Measurements from ENCODE around the gene RGR.

Gene RGR

DNA sequence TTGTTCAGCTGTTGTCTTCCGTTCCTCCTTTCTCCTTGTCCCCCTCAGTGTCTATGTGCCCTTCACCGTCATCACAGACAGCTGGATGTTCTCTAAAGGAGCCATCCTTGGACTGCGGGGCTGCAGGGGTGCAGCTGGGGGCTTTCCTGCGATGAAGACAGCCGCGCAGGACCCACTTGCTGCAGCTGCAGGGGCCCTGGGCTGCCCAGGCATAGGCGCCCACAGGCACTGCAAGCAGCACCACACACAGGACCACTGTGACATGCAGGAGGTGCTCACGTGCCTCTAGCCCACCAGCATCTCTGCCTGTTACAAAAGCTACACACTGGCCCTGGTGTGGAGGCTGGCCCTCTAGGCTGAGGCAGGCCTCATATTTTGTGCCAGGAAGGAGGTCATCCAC, 22.9 kb upstream of the RGR start:
- no peak for DNase-seq (ENCODE audit: low spot score)

DNA sequence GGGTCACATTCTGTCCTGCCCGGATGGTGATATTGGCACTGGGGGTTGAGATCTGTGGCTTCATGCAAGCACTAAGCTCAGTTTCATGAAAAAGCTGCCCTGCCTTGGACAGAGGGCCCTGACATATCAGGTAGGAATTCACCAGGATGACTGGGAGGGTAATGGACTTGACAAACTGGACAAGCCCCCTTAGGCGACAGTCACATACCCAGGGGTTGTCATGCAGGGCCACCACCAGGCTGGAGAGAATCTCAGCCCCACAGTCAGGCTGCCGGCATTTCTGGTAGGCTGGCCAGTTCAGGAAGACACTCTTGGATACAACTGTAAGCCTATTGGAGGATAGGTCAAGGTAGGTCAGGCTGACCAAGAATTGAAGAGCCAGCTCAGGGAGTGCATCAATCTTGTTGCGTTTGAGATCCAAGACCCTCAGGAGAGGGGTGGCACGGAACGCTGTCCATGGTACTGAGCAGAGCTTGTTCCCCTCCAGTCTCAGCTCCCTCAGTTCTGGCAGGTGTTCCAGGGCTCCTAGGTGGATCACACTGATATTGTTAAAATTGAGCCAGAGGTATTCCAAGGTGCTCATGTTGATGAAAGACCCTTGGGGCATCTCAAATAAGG, 20.3 kb upstream of the RGR start:
- no peak for DNase-seq (ENCODE audit: low spot score)

DNA sequence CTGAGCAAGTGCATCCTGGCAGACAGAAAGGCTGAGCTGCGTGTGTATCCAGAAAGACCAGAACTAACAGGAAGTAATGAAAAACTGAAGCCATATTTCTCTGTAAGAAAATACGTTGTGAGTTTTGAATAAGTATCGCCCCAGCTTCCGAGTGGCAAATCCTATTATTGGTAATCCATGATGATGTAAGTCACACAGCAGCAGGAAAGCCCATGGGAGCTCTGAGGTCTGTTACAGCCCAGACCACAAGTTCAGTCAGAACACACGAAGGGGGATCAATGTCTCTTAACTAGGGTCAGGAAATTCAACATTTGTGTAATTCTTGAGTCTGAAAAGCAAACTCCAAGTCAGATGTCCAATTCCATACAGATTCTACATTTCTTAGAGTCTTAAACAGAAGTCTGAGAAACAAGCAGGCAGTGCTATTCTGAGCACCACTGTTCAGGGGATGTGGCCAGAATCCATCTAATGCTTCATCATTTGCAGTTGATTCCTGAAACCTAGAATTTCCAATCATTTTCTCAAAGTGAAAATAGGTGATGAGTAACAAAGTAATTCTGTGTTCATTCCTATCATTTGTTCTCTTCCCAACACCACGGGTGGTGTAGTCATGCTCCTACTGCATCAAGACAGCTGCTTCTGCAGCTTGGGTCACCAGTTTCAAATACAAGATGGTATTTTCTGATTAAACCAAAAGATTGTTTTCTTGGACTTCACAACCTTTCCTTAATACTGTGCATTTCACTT, 19.3 kb upstream of the RGR start, which contains the start of gene LRIT2:
LRIT2 (minus strand) TSS at position 118 of the 747 bp plus-strand sequence; CDS start at position 94, 24 bp downstream.
- no peak for DNase-seq (ENCODE audit: low spot score)

DNA sequence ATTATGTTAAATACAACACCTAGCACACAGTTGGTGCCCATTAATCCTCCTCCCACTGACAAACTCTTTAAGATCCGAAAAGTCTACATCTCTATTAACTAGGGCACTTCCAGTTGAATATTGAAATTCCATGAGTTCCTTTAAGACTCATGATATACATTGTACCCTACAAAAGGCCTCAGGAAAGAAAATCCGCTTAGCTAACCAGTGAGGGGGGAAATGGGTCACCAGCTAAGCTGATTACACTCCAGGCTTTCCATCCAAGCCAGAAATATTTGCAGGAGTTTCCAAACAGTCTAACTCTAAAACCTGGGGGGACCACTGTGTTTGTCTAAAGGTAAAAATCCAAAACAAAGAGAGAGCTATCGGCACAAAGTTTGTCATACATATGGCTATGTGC, 18.2 kb upstream of the RGR start:
- DNase-seq (ENCODE audit: low spot score) = no peak

DNA sequence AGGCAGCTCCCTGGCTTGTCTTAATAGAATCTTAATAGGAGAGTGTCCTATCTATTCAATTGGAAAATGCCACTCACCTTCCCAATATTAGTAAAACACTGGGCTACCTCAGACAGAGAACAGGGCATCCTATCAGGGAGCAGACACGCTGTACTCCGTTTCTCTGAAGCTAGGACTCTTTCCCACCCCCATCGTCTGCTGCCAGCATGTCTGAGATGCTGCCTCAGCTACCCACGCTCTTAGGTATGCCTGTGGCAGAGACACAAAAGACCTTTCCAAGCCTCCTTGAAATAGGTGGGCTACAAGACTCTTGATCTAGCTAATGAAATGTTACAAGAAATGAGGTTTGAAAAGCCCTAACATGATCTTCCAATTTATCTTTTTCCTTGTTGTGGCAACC, 17.0 kb upstream of the RGR start:
- DNase-seq (ENCODE audit: low spot score) = no peak

DNA sequence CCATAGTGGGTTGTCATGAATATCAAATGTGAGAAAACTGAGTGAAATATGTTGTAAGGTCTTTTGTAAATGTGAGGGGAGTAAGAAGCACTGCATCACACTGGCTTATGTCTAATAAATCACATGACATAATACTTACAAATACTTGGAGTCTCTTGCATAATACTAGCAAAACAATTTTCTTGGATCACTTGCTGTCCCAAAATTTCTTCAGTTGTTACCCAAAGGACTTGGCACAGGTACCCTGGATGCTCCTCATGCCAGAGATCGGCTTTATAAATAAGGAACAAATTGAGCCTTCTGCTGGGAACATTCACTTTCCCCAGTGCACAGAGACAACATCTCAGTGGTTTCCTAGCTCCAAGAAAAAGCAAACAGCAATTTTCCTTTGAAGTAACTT, 14.5 kb upstream of the RGR start:
- DNase-seq (ENCODE audit: low spot score) = no peak

DNA sequence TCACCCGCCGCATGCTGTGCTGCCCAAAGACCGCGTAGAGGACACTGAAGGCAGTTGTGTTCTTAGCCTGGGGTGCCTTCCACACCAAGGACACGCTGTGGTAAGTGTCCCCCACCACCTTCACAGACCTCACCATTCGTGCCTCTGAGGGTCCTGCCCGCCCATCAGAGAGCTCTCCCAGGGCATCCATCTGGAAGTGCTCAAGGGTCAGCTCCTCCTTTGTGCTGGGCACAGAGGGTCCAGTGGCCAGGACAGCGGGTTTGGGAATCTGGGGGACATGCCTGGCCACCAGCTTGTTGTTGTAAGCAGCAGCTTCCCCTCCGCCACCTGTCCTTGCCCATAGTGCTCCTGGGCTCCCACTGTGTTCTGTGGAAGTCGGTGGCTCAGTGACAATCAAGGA, 12.5 kb upstream of the RGR start:
- DNase-seq (ENCODE audit: low spot score) = no peak

DNA sequence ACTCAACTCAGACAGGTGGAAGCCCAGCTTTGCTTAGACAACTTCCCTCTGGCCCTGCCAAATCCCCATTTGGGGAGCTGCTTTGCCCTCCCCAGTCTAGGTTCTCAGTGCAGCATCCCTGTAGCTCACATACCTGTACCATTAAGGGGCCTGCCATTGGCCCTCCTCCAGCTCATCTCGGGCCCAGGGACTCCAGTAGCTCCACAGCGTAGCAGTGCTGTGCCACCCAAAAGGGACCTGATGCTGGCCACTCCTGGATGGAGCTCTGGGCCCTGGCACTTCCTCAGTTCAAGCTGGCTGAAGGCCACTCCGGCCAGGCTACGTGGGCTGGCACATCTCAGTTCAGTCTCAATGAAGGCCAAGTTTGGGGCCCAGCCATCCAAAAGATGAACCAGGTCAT, 10.9 kb upstream of the RGR start:
- no peak for DNase-seq (ENCODE audit: low spot score)

DNA sequence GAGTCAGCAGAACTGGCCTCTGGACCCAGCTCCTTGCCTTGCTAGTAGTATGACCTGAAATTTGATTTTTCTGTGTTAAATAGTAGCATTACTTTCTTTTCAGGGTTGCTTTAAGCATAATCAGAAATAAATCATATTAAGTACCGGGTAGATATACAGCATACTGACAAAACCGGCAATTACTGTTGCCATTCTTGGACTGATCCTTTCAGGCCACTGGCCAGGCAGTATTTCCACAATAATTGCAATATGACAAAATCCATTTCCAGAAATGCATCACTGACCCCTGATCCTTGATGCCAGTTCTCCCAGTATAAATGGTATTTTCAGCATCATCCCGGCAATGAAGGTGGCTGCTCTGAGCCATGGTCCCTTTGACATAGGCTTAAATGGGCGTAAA, 10.4 kb upstream of the RGR start:
- DNase-seq (ENCODE audit: low spot score) = no peak

DNA sequence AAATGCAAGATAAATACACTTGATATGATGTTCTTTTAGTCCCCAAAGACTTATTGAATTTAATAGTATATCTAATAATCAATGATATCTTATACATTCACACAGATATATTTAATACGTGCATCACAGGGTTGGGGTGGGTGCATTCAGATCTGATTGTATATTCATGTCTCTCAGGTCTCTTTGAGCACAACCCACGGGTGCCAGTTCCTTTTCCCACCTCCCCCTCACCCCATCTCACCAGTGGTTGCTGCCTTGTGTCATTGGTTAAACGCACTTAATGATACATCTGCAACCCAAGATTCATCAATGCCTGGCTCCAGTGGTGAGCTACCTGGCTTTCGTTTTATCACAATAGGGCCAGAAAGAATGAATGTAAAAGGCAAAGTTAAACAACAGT, 9.8 kb upstream of the RGR start:
- DNase-seq (ENCODE audit: low spot score) = no peak

DNA sequence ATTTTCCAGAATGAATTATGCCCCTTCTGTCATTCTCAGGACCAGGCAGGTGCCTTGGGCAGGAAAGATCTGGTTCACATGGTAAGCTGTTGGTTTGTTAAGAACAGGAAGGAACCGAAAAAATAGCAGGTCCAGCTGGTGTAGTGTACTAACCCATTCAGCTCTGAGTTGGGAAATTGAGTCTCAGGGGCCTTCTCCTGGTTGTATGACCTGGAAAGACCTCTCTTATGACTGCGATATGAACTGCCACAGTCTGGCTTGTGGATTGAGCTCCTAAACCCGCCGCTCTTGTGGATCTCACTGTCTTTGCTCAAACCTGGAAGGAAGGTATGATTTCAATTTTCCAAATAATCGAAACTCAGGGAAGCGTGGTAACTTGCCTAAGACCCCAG, 8.1 kb upstream of the RGR start:
- no peak for DNase-seq (ENCODE audit: low spot score)

DNA sequence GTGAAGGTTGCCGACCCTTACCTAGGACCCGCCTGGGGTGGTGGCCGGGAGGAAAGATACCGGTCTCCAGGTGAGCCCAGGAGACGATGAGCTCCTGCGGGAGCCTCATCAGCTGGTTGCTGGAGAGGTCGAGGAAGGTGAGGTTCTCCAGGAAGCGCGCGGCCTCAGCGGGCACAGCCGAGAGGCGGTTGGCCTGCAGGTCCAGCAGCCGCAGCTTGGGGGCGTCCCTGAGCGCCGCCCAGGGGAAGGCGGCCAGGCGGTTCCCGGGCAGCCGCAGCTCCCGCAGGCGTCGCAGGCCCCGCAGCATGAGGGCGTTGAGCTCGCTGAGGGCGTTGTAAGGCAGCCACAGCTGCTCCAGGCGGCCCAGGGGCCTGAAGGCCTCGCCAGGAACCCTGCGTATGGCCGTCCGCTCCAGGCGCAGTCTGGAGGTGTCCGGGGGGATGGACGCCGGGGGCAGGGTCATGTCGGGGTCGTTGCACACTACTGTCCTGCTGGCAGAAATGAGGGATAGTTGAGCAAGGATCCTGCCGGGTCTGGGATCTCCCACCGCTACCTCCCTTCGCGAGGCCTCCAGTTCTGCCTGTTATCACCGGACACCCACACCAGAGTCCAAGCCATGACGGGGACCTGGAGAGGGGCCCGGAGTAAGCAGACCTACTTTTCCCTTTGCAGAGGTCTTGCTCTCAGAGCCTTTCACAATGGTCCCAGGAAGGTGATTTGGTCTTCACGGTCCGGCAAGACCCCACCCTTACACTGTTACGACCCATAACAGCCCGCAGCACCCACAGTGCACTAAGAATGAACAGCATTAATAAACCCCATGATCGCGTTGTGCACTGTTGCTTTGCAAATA, 7.4 kb upstream of the RGR start:
- DNase-seq (ENCODE audit: low spot score) = no peak

DNA sequence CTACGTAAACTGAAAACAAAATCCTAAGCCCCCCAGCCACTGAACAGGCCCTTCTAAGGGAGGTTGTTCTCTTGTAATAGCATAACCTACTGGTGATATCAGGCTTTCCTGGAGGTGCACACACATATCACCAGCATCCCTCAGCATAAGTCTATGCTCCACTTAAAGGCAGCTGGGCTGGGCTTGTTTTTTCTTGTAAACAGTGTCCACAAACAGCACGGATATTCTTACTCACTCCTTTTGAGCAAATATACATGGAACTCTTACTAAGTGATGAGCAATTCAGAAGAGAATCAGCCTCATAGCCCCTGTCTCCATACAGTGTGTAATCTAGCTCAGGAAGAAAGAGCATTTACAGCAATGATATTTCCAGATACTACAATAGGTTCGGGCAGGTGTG, 5.9 kb upstream of the RGR start:
- no peak for DNase-seq (ENCODE audit: low spot score)

DNA sequence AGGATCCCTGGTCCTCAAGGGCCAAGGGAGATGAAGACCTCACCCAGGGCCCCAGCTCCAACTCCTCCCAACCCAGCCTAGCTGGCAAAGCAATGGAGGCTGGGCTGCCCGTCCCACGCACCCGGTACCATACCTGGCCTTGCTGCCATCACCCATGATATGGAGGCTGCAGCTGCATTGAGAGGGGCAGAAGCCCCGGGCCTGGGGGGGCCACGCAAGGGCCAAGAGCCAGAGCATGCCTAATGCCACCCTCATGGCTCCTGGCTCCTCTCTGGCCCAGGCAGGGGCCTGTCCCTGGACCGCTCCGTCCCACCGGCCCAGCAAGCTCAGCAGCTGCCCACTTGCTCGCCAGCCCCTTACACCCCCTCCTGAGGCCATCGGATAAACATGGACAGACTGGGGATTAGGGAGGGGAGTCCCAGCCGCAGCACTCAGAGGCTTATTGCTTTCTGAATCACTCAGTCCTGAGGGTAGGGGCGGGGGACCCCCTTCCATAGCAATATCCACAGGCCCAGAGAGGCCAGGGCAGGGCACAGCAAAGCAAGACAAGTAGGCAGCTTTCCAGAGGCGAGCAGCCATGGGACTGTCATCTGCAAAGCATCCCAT, 3.6 kb upstream of the RGR start, which contains the start of gene LRIT1:
LRIT1 (minus strand) TSS at position 362 of the 606 bp plus-strand sequence; CDS start at position 255, 107 bp downstream.
- DNase-seq (ENCODE audit: low spot score) = no peak

DNA sequence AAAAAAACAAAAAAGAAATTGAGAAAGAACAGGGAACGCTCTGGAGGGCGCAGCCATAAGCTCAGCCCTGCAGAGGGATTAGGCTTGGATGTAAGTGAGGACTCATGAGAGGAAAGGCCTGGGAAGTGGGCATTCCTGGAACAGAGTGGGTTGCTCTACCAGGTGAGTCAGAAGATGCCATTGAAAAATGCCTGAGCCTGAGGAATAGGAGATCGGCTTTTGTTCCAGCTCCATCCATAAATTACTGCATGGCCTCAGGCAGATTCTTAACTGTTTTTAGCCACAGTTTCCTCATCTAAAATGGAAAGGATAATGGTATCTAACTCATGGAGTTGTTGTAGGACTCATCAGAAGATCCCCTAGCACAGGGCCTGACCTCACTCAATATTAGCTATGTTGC, 1.1 kb upstream of the RGR start:
- peak; percentile 5 for DNase-seq (ENCODE audit: low spot score)

DNA sequence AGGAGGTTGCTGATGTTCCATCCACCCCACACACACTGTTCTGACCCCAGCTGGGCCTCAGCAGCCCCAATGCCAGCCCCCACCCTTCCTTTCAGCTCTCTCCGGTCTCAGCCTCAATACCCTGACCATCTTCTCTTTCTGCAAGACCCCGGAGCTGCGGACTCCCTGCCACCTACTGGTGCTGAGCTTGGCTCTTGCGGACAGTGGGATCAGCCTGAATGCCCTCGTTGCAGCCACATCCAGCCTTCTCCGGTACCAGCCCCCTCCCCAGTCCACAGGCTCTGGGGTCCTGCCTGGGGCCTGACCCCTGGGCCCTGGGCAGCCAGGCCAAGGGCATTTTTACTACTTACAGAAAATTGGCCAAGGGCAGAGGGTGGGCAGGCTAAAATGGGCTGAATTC, 2.6 kb downstream of the RGR start:
- DNase-seq (ENCODE audit: low spot score) = no peak

DNA sequence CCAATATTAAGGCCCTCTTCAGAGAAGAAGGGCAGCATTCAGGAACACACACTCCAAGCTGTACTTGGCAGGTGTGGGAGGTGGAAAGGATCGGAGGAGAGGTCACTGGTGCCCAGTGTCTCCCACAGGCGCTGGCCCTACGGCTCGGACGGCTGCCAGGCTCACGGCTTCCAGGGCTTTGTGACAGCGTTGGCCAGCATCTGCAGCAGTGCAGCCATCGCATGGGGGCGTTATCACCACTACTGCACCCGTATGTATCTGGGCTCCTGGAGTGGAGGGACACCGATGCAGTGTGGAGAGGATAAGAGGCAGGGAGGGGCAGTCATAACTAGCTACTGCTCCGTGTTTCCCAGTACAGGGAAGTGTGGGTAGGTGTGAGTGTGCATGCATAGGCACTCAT, 3.9 kb downstream of the RGR start:
- no peak for DNase-seq (ENCODE audit: low spot score)

DNA sequence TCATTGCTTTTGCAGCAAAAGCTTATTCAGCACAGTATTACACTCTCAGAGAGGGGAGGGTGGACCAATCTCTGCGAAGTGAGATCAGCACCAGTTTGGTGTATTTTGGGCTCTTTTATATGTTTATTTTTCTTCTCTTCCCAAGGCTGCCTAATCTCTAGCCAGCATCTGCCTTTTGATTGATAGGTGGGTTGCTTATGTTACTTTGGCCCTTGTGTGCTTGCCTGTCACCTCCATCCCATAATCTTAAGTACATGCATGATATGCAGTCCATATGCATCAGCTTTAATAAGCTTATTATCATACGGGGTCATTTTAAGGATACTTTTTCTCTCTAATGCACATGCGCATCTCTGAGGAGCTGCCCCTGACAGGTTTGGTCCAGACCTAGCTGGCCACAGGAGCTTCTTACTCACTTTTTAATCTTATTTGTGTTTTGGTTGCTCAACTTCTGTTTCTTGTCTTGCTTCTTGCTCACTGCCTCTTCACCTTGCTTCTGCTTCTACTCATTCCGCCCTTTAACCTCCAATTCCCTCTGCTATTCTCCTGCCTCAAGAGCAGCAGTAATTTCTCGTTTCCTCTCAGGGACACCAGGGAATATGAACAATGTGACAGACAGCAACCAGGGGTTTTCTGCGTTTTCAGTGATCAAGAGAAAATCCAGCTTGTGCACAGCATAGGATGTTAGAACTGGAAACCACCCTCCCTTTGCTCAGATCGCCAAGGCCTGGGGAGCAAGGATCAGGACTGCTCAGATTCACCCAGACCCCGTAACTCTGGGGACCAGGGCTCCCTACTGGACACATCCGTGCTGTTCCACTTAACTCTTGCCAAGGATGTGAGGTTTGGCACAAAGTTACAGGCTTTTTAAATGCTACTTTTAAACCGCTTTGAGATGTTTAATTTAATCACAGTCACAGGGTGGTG, 10.0 kb downstream of the RGR start:
- no peak for DNase-seq (ENCODE audit: low spot score)

DNA sequence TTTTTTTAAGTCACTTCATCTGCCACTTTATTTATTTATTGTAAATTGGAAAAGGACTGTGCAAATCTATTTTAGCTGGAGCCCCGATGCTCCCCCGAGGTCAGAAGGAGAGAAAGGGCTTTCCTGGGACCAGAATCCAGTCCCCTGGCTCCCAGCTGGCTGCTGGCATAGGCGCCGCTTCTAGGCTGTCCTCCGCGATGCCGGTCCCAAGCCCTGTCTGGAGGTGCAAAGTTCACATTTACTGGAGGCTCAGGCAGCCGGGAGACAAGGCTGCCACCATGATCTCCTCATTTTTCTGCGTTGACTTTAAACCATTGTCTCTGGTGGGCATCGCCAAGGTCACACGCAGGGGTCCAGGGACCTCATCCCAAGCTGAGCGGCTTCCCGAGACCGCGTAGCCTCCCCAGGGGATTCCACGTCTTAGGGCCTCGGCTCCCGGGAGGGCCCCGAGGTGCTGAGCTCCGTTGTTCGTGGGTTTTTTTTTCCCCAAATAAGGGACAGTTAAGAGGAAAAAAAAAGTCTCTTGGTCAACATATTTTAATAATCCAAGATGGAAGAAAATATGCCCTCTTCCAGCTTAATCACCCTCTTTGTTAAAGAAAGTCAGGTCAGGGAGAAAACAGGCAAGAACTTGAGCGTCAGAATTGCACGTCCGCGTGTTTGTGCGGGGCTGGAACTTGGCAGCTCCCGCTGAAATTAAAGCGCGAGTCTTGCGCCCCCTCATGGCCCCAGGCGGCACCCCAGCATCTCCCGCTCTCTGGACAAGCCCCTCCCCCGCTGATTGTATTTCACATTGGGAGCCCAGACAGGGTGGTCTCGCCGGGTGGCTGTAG, 11.9 kb downstream of the RGR start:
- peak; percentile 25 for DNase-seq (ENCODE audit: low spot score)

DNA sequence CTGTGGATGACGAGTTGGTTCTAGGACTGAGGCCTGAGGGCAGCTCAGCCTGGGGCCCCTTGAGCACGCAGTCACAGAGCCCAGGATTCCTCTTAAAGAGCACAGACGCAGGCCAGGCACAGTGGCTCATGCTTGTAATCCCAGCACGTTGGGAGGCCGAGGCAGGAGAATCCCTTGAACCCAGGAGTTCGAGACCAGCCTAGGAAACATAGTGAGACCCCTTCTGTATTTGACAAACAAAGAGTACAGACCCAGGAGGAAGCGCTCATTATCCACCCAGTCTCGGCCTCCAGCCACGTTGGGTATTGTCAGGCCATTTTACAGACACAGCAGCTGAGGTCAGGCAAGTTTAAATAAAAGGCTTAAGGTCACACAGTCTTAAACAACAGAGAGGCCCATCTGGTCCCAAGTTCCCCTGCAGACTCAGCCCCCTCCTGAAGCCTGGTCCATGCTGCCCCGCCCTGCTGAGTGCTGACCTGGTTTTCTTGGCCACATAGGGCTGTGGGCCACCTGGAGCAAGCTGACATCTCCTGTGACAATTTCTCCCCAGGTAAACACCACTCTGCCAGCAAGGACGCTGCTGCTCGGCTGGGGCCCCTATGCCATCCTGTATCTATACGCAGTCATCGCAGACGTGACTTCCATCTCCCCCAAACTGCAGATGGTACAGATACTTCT, 12.6 kb downstream of the RGR start:
- DNase-seq (ENCODE audit: low spot score) = no peak

All from kidney tubule cell (primary cell).